Occipital lobe (tissue), 2 donors: Measurements from ENCODE around the gene JPH3. TPM values are rescaled to one million over a fixed set of nuclear protein-coding genes. Genes with fewer than 3 reads are reported as not detected.

Experiments
- DNase-seq: peaks from one replicate; lab custom pipeline; 2025; lab: John Stamatoyannopoulos, UW
- total RNA-seq: library from RNA; depleted of rRNA; stranded (reverse); fragments of >200 nt; gene quantifications from one replicate; pipeline ENCODE4 v1.2.3, GENCODE V29; 2014

JPH3 gene
- total RNA-seq, 1 donor from 2014 or later, result 56.0 TPM

- no peak for DNase-seq
Observed at GRCh38 chr16:87695534-87695933, 93.2 kb downstream of the JPH3 start.

GRCh38 chr16:87696726-87697125 lies 94.4 kb downstream of the JPH3 start:
- DNase-seq, result no peak

GRCh38 chr16:87697256-87697655 lies 94.9 kb downstream of the JPH3 start:
- no peak for DNase-seq

GRCh38 chr16:87697792-87698191 lies 95.5 kb downstream of the JPH3 start:
- no peak for DNase-seq

GRCh38 chr16:87698241-87698640 lies 95.9 kb downstream of the JPH3 start:
- DNase-seq, result no peak

- no peak for DNase-seq
Observed at GRCh38 chr16:87698676-87699199, 96.4 kb downstream of the JPH3 start.

- DNase-seq, result no peak
Observed at GRCh38 chr16:87700406-87701077, 98.2 kb downstream of the JPH3 start.

- no peak for DNase-seq
Observed at GRCh38 chr16:87701078-87701460, 98.8 kb downstream of the JPH3 start.

GRCh38 chr16:87701505-87701921 lies 99.2 kb downstream of the JPH3 start:
- DNase-seq, result no peak

GRCh38 chr16:87702325-87702811 lies 100.1 kb downstream of the JPH3 start:
- no peak for DNase-seq

GRCh38 chr16:87703071-87703470 lies 100.8 kb downstream of the JPH3 start:
- DNase-seq, result no peak

- DNase-seq, result no peak
Observed at GRCh38 chr16:87703835-87704375, 101.6 kb downstream of the JPH3 start.

GRCh38 chr16:87704754-87705353 lies 102.5 kb downstream of the JPH3 start:
- DNase-seq, result no peak

- no peak for DNase-seq
Observed at GRCh38 chr16:87705771-87706277, 103.5 kb downstream of the JPH3 start.

GRCh38 chr16:87706278-87707000 lies 104.1 kb downstream of the JPH3 start:
- no peak for DNase-seq

GRCh38 chr16:87707097-87707496 lies 104.8 kb downstream of the JPH3 start:
- no peak for DNase-seq

- no peak for DNase-seq
Observed at GRCh38 chr16:87707714-87708580, 105.6 kb downstream of the JPH3 start.

- DNase-seq, result no peak
Observed at GRCh38 chr16:87708881-87709638, 106.8 kb downstream of the JPH3 start.

GRCh38 chr16:87709677-87710076 lies 107.4 kb downstream of the JPH3 start:
- DNase-seq, result no peak

- DNase-seq, result no peak
Observed at GRCh38 chr16:87710887-87711286, 108.6 kb downstream of the JPH3 start.
